GM12878 (cell line): ENCODE data around the gene COMMD10. TPM values are rescaled to one million over a fixed set of nuclear protein-coding genes. Genes with fewer than 3 reads are reported as not detected.
A peak's percentile ranks its signal among the peaks of the same experiment; 100 is the strongest.

Experiments used
- BCLAF1 ChIP-seq: fragments of 450-650 bp; IDR thresholded peaks from 2 replicates; pipeline ENCODE4 v1.6.1; 2017; ENCODE audit warnings: antibody characterized with exemption, mild to moderate bottlenecking, moderate library complexity
- BHLHE40 ChIP-seq, 2 experiments: fragments of 450-650 bp in 1 of 2; IDR thresholded peaks; 2 replicates each; pipeline ENCODE4 v1.6.1; 2011 to 2017; ENCODE audit warnings: low read depth in 2 of 2, borderline replicate concordance in 1 of 2, improper control_type of control experiment in 1 of 2, low read length in 1 of 2, mild to moderate bottlenecking in 1 of 2
- BMI1 ChIP-seq: fragments of 450-650 bp; IDR thresholded peaks from 2 replicates; pipeline ENCODE4 v1.6.1; 2016; ENCODE audit warnings: mild to moderate bottlenecking, moderate library complexity, borderline replicate concordance
- CHD4 ChIP-seq: fragments of 200-600 bp; sonication (generic); IDR thresholded peaks from 2 replicates; pipeline ENCODE4 v1.6.1; 2016; ENCODE audit warnings: mild to moderate bottlenecking
- EP300 ChIP-seq, 2 experiments: fragments of 150-350 bp in 1 of 2; IDR thresholded peaks; 2 replicates each; pipeline ENCODE4 v1.6.1; 2011 to 2012; ENCODE audit warnings: low read depth in 2 of 2, low read length in 2 of 2, borderline replicate concordance in 1 of 2, improper control_type of control experiment in 1 of 2, inconsistent platforms in 1 of 2; ENCODE audit not compliant: control insufficient read depth in 1 of 2
- ESRRA ChIP-seq: IDR thresholded peaks from 2 replicates; pipeline ENCODE4 v1.6.1; 2012; ENCODE audit warnings: mild to moderate bottlenecking, low read length, improper control_type of control experiment
- FOXK2 ChIP-seq: fragments of 450-650 bp; IDR thresholded peaks from 2 replicates; pipeline ENCODE4 v1.6.1; 2017; ENCODE audit warnings: mild to moderate bottlenecking, moderate library complexity
- GATAD2B ChIP-seq: fragments of 450-650 bp; conservative IDR thresholded peaks from 2 replicates; pipeline ENCODE4 v1.6.1; 2017; ENCODE audit warnings: low read depth, mild to moderate bottlenecking, moderate library complexity
- NKRF ChIP-seq: fragments of 450-650 bp; conservative IDR thresholded peaks from 2 replicates; pipeline ENCODE4 v1.6.1; 2017; ENCODE audit warnings: mild to moderate bottlenecking, moderate library complexity
- PBX3 ChIP-seq: IDR thresholded peaks from 2 replicates; pipeline ENCODE4 v1.6.1; 2011; ENCODE audit warnings: mild to moderate bottlenecking, low read depth, low read length, moderate library complexity; ENCODE audit not compliant: insufficient replicate concordance
- POLR2A ChIP-seq: IDR thresholded peaks from 2 replicates; pipeline ENCODE4 v1.6.1; 2011; ENCODE audit warnings: low read depth, mild to moderate bottlenecking, low read length
- RCOR1 ChIP-seq: conservative IDR thresholded peaks from 2 replicates; pipeline ENCODE4 v1.6.1; 2012; ENCODE audit warnings: low read depth, low read length, improper control_type of control experiment
- SKIL ChIP-seq: fragments of 450-650 bp; IDR thresholded peaks from 2 replicates; pipeline ENCODE4 v1.6.1; 2017; ENCODE audit warnings: mild to moderate bottlenecking, low read depth, inconsistent platforms; ENCODE audit not compliant: poor library complexity, severe bottlenecking
- SPI1 ChIP-seq: IDR thresholded peaks from 2 replicates; pipeline ENCODE4 v1.6.1; 2011; ENCODE audit warnings: low read depth, mild to moderate bottlenecking, low read length, moderate library complexity, borderline replicate concordance; ENCODE audit not compliant: insufficient read depth
- SREBF1 ChIP-seq: IDR thresholded peaks from 2 replicates; pipeline ENCODE4 v1.6.1; 2012; ENCODE audit warnings: mild to moderate bottlenecking, low read length
- polyA plus RNA-seq, 11 experiments: library from polyadenylated mRNA; depleted of rRNA in 4 of 11; unstranded in 6 of 11; stranded (reverse) in 5 of 11; fragments of >200 nt; fragmentation: Nextera tagmentation in 4 of 11; fragmentation: Illumina TruSeq in 1 of 11; extraction: Ambion mirVana in 4 of 11; extraction: Trizol in 1 of 11; gene quantifications; 1 replicate in 1 of 11; 2 replicates in 10 of 11; pipeline versions ENCODE4 v1.2.1 to v1.2.3, GENCODE V29; 2011 to 2016; ENCODE audit warnings: inconsistent platforms in 2 of 11, missing spikeins in 2 of 11, low read depth in 1 of 11
- total RNA-seq, 4 experiments: library from RNA; depleted of rRNA in 3 of 4; stranded (reverse); fragments of >200 nt in 3 of 4; fragmentation: Illumina TruSeq in 1 of 4; extraction: Trizol in 1 of 4; gene quantifications; 2 replicates each; pipeline versions ENCODE4 v1.2.1 to v1.2.3, GENCODE V29; 2013 to 2021
- TF ChIP-seq, protein P1 (sequence below): fragments of 450-650 bp; formaldehyde crosslinking; IDR thresholded peaks from 2 replicates; pipeline ENCODE4 v1.4.0; 2022; ENCODE audit warnings: mild to moderate bottlenecking, moderate library complexity

COMMD10 gene
- total and polyA plus RNA-seq, 10 of the 15 experiments (the other 5 are each of a cell fraction or from before 2014, with no cell fraction given) = 19.6 to 98.7 (median 28.0) TPM

GRCh38 chr5:116075191-116075831 lies 9.5 kb upstream of the COMMD10 start (continued):
- TF ChIP-seq PBX3 (no peak), ESRRA (no peak), NKRF (no peak), CHD4 (no peak), GATAD2B (no peak), POLR2A (no peak), SPI1 (0 out of 2 replicates have a peak, but pooled peaks have one; percentile 7), FOXK2 (no peak), RCOR1 (no peak), BCLAF1 (no peak), SREBF1 (no peak), EP300 (IDR thresholded peaks at IDR 0.05; ENCODE audit: borderline replicate concordance in 1 of 2, control insufficient read depth in 1 of 2, low read depth in 2 of 2, low read length in 2 of 2) (no peak), SKIL (no peak), BHLHE40 (IDR thresholded peaks at IDR 0.05; ENCODE audit: borderline replicate concordance in 1 of 2, low read depth in 2 of 2, low read length in 1 of 2) (peak in 1 of 2 experiments; percentile 33; a peak in 1 of 4 replicates), BMI1 (no peak)
- TF ChIP-seq, protein P1, sequence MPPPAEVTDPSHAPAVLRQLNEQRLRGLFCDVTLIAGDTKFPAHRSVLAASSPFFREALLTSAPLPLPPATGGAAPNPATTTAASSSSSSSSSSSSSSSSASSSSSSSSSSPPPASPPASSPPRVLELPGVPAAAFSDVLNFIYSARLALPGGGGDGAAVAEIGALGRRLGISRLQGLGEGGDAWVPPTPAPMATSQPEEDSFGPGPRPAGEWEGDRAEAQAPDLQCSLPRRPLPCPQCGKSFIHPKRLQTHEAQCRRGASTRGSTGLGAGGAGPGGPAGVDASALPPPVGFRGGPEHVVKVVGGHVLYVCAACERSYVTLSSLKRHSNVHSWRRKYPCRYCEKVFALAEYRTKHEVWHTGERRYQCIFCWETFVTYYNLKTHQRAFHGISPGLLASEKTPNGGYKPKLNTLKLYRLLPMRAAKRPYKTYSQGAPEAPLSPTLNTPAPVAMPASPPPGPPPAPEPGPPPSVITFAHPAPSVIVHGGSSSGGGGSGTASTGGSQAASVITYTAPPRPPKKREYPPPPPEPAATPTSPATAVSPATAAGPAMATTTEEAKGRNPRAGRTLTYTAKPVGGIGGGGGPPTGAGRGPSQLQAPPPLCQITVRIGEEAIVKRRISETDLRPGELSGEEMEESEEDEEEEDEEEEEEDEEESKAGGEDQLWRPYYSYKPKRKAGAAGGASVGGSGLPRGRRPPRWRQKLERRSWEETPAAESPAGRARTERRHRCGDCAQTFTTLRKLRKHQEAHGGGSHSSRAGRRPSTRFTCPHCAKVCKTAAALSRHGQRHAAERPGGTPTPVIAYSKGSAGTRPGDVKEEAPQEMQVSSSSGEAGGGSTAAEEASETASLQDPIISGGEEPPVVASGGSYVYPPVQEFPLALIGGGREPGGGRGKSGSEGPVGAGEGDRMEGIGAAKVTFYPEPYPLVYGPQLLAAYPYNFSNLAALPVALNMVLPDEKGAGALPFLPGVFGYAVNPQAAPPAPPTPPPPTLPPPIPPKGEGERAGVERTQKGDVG = no peak
